B cell (primary cell): ENCODE data around the gene HOXC9. TPM values are rescaled to one million over a fixed set of nuclear protein-coding genes. Genes with fewer than 3 reads are reported as not detected.

ENCODE experiments used
- ATAC-seq: fragments of 200-7000 bp; cut with Tn5 transposase; one replicate; pipeline ENCODE4 v1.10.0; 2021; ENCODE audit warnings: low read depth, mild to moderate bottlenecking, moderate number of reproducible peaks, moderate library complexity
- CTCF ChIA-PET: fragments of 350-600 bp; sonication (Branson Sonifier 250); formaldehyde crosslinking; loops from one replicate; lab custom pipeline; 2021; ENCODE audit warnings: antibody characterized with exemption, inconsistent platforms; lab: Charles Lee
- POLR2A ChIA-PET: fragments of 350-600 bp; sonication (Branson Sonifier 250); formaldehyde crosslinking; loops from one replicate; lab custom pipeline; 2021; ENCODE audit warnings: antibody characterized with exemption; lab: Charles Lee
- DNase-seq: peaks from one replicate; pipeline ENCODE4 v3.0.0; 2013
- H2AFZ ChIP-seq: 2 replicates; pipeline ENCODE4 v1.6.1; 2012; ENCODE audit warnings: mild to moderate bottlenecking, low read depth, low read length; ENCODE audit not compliant: insufficient read depth, poor library complexity, severe bottlenecking
- H3K27ac ChIP-seq, 2 donors: 1 replicate in 1 of 2; 2 replicates in 1 of 2; pipeline ENCODE4 v1.5.1; 2012 to 2013; ENCODE audit warnings: low read length in 2 of 2, mild to moderate bottlenecking in 2 of 2, moderate library complexity in 1 of 2
- H3K27me3 ChIP-seq, 4 experiments: fragments of 200-600 bp in 1 of 4; sonication (generic) in 1 of 4; replicated peaks in 1 of 4; 1 replicate in 2 of 4; 2 replicates in 2 of 4; pipeline versions ENCODE4 v1.6.1 to v1.7.0; 2013 to 2016; ENCODE audit warnings: low read length in 3 of 4, mild to moderate bottlenecking in 2 of 4, mixed read lengths in 1 of 4, moderate library complexity in 1 of 4; ENCODE audit not compliant: insufficient read depth in 4 of 4, control insufficient read depth in 3 of 4; ENCODE audit errors: control extremely low read depth in 1 of 4
- H3K36me3 ChIP-seq, 2 experiments: replicated peaks in 1 of 2; 1 replicate in 1 of 2; 2 replicates in 1 of 2; pipeline versions ENCODE4 v1.6.1 to v1.7.1; 2013; ENCODE audit warnings: low read length in 1 of 2; ENCODE audit not compliant: insufficient read depth in 2 of 2, control insufficient read depth in 1 of 2; ENCODE audit errors: control extremely low read depth in 1 of 2, extremely low read depth in 1 of 2
- H3K4me1 ChIP-seq, 2 donors: fragments of 200-600 bp in 1 of 2; sonication (generic) in 1 of 2; 1 replicate in 1 of 2; 2 replicates in 1 of 2; pipeline versions ENCODE4 v1.5.1 to v1.6.1; 2013 to 2017; ENCODE audit warnings: low read length in 2 of 2; ENCODE audit not compliant: control insufficient read depth in 2 of 2, insufficient read depth in 2 of 2
- H3K4me2 ChIP-seq: replicated peaks from 2 replicates; pipeline ENCODE3; 2012; ENCODE audit warnings: mild to moderate bottlenecking, low read depth, low read length; ENCODE audit not compliant: poor library complexity, severe bottlenecking
- H3K4me3 ChIP-seq, 5 experiments: fragments of 200-600 bp in 1 of 5; sonication (generic) in 1 of 5; 1 replicate in 3 of 5; 2 replicates in 2 of 5; pipeline versions ENCODE4 v1.5.1 to v1.7.0; 2011 to 2016; ENCODE audit warnings: low read length in 4 of 5, mild to moderate bottlenecking in 4 of 5, low read depth in 2 of 5, control low read depth in 1 of 5, moderate library complexity in 1 of 5; ENCODE audit not compliant: insufficient read depth in 1 of 5; ENCODE audit errors: control extremely low read depth in 1 of 5, extremely low read depth in 1 of 5
- H3K79me2 ChIP-seq: fragments of 200-600 bp; sonication (generic); one replicate; pipeline ENCODE4 v1.6.0; 2016; ENCODE audit warnings: low read length; ENCODE audit not compliant: control insufficient read depth, insufficient read depth
- H3K9ac ChIP-seq: fragments of 200-600 bp; sonication (generic); 2 replicates; pipeline ENCODE4 v1.6.1; 2017; ENCODE audit warnings: mild to moderate bottlenecking, low read length, moderate library complexity
- H3K9me3 ChIP-seq, 3 donors: one replicate each; pipeline versions ENCODE4 v1.6.1 to v1.7.1; 2013; ENCODE audit warnings: low read length in 2 of 3; ENCODE audit not compliant: control insufficient read depth in 2 of 3, insufficient read depth in 1 of 3; ENCODE audit errors: control extremely low read depth in 1 of 3
- H4K20me1 ChIP-seq: 2 replicates; pipeline ENCODE4 v1.6.0; 2012; ENCODE audit warnings: mild to moderate bottlenecking, low read length; ENCODE audit not compliant: insufficient read depth, control insufficient read depth, poor library complexity, severe bottlenecking
- H3K27ac Mint-ChIP-seq: one replicate; pipeline ENCODE4 v1.8.0; 2021; ENCODE audit warnings: mixed read lengths
- H3K27me3 Mint-ChIP-seq: one replicate; pipeline ENCODE4 v1.8.0; 2021; ENCODE audit warnings: mixed read lengths
- H3K4me1 Mint-ChIP-seq: one replicate; pipeline ENCODE4 v1.8.0; 2021; ENCODE audit warnings: mixed read lengths
- H3K4me3 Mint-ChIP-seq: one replicate; pipeline ENCODE4 v1.8.0; 2021; ENCODE audit warnings: mixed read lengths
- H3K9me3 Mint-ChIP-seq: one replicate; pipeline ENCODE4 v1.8.0; 2022; ENCODE audit warnings: mixed read lengths; ENCODE audit not compliant: insufficient read depth
- EZH2 ChIP-seq: IDR thresholded peaks from 2 replicates; pipeline ENCODE4 v1.6.1; 2012; ENCODE audit warnings: borderline replicate concordance, low read depth, mild to moderate bottlenecking, moderate library complexity, low read length; ENCODE audit not compliant: insufficient read depth, poor library complexity, severe bottlenecking
- WGBS: methylation state at CpG from one replicate; pipeline ENCODE4 v1.1.5; 2013; ENCODE audit warnings: missing lambda C conversion rate; ENCODE audit not compliant: insufficient coverage; 5-methylcytosine and 5-hydroxymethylcytosine counted together
- intact Hi-C: fragments of 100-400 bp; cut with micrococcal nuclease; formaldehyde crosslinking; loops from one replicate; pipeline ENCODE4 v1.10.0; 2022
- polyA plus RNA-seq: library from polyadenylated mRNA; depleted of rRNA; stranded (reverse); fragments of >200 nt; gene quantifications from 2 replicates; pipeline ENCODE4 v1.2.3, GENCODE V29; 2012
- total RNA-seq, 2 donors: library from RNA; stranded (reverse); fragments of 120-200 nt in 1 of 2; gene quantifications; 1 replicate in 1 of 2; 2 replicates in 1 of 2; pipeline versions ENCODE4 v1.2.3 to v1.2.4, GENCODE V29; 2013 to 2022
- TF ChIP-seq, protein P1 (sequence below): fragments of 200-600 bp; IDR thresholded peaks from one replicate; pipeline ENCODE4 v1.8.0; 2022; ENCODE audit warnings: antibody characterized with exemption, mild to moderate bottlenecking

HOXC9 gene
- total and polyA plus RNA-seq, 2 donors (not counting 1 experiment from before 2014, with no cell fraction given), result not detected

- CTCF ChIA-PET, result interaction anchor here (0.9 to 1.1 kb wide), 3 partner anchors 29 to 69 kb away, joined by 3 read pairs; no protein-coding TSS in a partner anchor
- no peaks in the 10 kb centered on the region for H3K36me3 ChIP-seq
- POLR2A ChIA-PET, result no interaction called here
Observed at GRCh38 chr12:53961025-53961761, 38.8 kb upstream of the HOXC9 start.

DNA sequence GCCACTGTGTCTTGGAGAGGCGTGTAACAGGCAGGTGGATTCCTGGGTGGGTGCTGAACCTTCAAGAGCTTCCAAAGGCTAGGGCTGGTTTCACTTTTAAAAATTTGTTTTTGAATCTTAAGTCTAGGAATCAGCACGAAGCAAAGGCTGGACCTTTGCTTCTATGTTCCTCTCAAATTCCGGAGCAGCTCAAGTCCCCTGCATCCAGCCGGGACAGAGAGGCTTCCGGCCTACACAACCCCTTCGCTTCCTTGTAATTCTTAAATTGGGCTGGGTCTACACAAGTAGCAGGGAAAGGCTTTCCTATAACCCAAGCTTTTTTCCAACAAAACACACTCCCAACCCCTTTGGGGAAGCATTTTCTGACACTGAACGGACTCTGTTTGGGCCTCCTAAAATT lies 37.0 kb upstream of the HOXC9 start:
- Mint-ChIP-seq H3K27ac (no peak overlapping the region), H3K4me3 (no peak overlapping the region), H3K9me3 (no peaks in the 10 kb centered on the region), H3K27me3 (peaks cover 90% of the 10 kb centered on the region), H3K4me1 (peaks cover 23% of the 10 kb centered on the region)
- 27% methylated on average over 5 of the region's 7 CpGs for WGBS
- ChIA-PET CTCF (no interaction called here), POLR2A (no interaction called here)
- TF ChIP-seq, protein P1, sequence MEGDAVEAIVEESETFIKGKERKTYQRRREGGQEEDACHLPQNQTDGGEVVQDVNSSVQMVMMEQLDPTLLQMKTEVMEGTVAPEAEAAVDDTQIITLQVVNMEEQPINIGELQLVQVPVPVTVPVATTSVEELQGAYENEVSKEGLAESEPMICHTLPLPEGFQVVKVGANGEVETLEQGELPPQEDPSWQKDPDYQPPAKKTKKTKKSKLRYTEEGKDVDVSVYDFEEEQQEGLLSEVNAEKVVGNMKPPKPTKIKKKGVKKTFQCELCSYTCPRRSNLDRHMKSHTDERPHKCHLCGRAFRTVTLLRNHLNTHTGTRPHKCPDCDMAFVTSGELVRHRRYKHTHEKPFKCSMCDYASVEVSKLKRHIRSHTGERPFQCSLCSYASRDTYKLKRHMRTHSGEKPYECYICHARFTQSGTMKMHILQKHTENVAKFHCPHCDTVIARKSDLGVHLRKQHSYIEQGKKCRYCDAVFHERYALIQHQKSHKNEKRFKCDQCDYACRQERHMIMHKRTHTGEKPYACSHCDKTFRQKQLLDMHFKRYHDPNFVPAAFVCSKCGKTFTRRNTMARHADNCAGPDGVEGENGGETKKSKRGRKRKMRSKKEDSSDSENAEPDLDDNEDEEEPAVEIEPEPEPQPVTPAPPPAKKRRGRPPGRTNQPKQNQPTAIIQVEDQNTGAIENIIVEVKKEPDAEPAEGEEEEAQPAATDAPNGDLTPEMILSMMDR, result no peak
- peak; percentile 17 for TF ChIP-seq EZH2
- no peak for ATAC-seq
- no peak overlapping the region for H2AFZ ChIP-seq
- no peaks in the 10 kb centered on the region for H4K20me1 ChIP-seq
- no peaks in the 10 kb centered on the region for H3K79me2 ChIP-seq
- H3K36me3 ChIP-seq, result no peaks in the 10 kb centered on the region
- H3K27ac ChIP-seq, result no peak overlapping the region
- H3K4me2 ChIP-seq, result no peak overlapping the region
- H3K4me1 ChIP-seq, result peaks cover 28 to 49% of the 10 kb centered on the region in 2 donors
- H3K9ac ChIP-seq, result no peak overlapping the region
- peaks cover 1 to 69% (median 3%) of the 10 kb centered on the region in 3 donors for H3K9me3 ChIP-seq
- H3K4me3 ChIP-seq, result no peak overlapping the region
- no peak for DNase-seq
- intact Hi-C loops, result no loop called here
- H3K27me3 ChIP-seq, result peaks cover 1 to 99% (median 90%) of the 10 kb centered on the region in 4 experiments

More at GRCh38 chr12:53961025-53961761, 38.8 kb upstream of the HOXC9 start:
- Histone ChIP-seq H3K27ac (no peak overlapping the region), H3K79me2 (no peaks in the 10 kb centered on the region), H3K4me3 (no peak overlapping the region), H3K9me3 (peaks cover 1 to 75% (median 3%) of the 10 kb centered on the region in 3 donors), H3K9ac (no peak overlapping the region), H4K20me1 (no peaks in the 10 kb centered on the region), H3K27me3 (peaks cover 1 to 99% (median 90%) of the 10 kb centered on the region in 4 experiments), H3K4me2 (no peak overlapping the region), H3K4me1 (peaks cover 27 to 47% of the 10 kb centered on the region in 2 donors), H2AFZ (no peak overlapping the region)
- H3K27me3 Mint-ChIP-seq, result peaks cover 89% of the 10 kb centered on the region
- ATAC-seq (no peak), DNase-seq (peak; percentile 34)
- 8% methylated on average over 72 of the region's 72 CpGs for WGBS
- peaks cover 23% of the 10 kb centered on the region for H3K4me1 Mint-ChIP-seq
- TF ChIP-seq, protein P1, result no peak
- TF ChIP-seq EZH2, result peak; percentile 37
- no peaks in the 10 kb centered on the region for H3K9me3 Mint-ChIP-seq
- H3K4me3 Mint-ChIP-seq, result no peak overlapping the region
- intact Hi-C loops, result no loop called here
- no peak overlapping the region for H3K27ac Mint-ChIP-seq
